HL-60/S4 treated with retinoic acid at 250 ng/mL for 4 days and 3 days (cell line): ENCODE results near the gene PSMD13.

Experiments
- in situ Hi-C: fragments of 300-500 bp; cut with MboI; formaldehyde crosslinking; loops from 2 replicates; pipeline ENCODE4 v1.7.0; 2022; ENCODE audit warnings: low sequenced_read_pairs

PSMD13 gene

DNA sequence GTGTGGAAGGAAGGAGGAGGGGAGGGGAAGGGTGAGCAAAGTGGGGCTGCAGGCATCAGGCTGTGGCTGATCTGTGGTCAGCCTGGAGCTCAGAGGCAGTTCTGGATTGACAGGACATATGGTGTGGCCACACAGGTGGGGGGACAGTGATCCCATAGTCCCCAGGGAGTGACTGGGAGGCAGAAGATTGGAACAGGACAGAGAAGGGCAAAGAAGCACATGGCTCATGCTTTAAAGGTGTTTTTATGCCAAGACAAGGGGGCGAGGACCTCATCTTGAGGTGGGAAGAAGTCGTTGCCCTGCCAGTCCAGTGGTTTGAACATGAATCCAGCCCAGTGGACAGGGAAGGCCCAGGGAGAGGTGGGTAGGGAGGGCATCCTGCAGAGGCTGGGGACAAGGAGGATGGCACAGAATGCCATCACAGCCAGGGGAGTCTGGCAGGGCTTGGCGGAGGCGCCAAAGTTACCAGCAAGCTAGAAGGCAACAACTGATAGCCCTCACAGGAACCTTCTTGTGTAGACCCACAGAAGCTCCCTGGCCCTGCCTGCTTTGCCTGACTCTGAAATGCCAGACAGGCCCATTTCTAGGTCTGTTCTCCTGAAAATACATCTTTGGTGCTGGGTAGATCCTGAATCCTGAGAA, 32.7 kb upstream of the PSMD13 start:
- in situ Hi-C loops: no loop called here

DNA sequence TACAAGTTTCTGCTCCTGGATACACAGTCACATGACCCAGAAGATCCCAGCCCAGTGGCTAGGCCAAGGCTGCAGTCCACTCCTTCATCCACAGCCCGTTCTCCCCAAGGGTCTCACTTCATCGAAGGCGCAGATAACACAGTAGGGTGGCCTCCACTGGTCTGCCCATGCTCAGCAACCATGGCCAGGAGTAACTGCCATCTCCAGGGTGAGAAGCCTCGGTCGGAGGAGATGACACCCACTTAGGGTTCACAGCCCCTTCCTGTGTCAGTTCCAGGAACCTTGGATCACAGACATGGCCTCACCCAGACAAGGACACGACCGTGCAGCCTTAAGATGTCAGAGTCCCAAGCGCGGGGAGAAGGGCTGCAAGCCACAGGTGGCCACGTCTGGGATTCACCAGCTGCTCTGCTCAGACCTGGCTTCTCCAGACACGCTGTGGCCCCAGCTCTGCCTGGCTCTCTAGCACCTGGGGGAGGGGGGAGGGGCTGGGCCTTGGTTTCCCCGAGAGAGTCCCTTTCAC, 32.1 kb upstream of the PSMD13 start:
- in situ Hi-C loops: no loop called here

DNA sequence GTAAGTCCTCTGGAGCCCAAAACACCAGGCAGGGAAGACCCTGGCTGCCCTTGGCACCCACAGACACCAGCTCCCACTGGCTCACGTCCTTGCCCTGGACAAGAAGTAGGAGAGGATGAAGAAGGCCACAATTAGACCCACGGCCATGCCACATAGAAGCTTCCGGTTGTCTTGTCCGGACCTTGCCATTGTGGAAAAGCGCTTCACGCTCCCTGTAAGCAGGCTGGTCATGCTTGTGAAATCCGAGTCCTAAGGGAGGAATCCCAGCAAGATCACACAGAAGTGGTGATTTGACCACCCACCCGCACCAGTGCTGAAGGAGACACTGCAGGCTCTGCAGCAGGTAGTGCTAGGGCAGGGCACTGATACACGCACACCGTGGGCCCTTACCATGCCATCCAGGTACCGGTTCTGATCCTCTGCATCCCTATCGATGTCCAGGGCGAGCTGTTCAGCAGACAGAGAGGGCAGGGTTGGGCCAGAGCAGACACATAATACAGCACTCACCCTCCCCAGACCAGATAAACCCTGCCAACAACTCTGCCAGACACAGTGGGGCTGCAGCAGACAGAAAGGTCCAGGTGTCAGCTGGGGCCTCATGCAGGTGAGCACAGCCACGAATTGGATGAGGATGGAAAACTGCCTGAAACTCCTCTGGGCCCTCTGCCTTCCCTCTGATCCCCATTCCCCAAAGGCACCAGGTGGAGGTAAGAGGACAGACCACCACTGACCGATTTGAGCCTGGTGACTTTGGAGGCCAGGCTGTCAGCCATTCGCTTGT, 31.4 kb upstream of the PSMD13 start:
- in situ Hi-C loops: no loop called here

DNA sequence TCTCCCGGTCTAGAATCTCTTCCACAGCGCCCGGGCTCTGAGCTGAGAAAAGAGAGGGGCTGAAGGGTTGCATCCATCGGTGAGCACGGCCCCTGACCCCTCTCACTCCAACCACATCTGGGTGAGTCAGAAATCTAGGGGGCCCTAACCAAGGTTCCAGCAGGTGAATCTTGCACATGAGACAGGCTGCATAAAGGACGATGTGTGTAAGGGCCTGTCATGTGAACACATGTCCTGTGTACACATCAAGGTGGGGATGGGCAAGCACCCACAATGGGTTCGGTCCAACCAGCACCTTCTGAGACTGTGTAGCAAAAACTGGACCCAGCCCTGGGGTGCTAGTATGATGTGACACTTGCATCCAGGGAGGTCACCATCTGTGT, 30.8 kb upstream of the PSMD13 start:
- in situ Hi-C loops: no loop called here

DNA sequence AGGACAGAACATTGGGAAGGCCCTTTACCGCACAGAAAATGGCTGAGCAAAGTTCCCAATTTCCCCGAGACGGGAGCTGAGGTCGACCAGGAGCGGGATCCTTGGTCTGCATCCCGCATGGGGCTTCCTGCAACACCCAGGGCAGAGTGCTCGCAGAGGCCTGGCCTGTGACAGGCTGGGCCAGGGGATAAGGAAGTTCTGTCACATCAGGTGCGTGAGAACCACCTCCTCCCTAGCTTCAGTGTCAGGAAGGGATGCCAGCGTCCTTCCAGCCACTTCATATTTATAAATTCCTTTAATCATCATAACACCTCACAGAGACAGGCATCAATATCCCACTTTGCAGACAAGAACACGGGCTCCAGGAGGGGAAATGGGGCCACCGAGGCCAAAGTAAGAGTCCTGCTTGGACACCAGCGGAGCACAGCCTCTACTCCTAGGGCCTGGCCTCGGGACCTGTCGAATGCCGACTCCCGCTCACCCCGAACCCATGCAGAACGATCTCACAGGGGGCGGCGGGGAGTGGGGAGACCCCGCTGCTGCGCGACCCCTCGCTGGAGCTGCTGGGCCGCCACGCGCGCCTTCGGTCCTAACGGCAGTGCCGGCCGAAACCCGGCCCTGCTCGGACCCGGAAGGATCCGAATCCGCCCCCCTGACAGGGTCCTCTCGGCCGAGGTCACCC, 30.1 kb upstream of the PSMD13 start:
- in situ Hi-C loops: no loop called here

DNA sequence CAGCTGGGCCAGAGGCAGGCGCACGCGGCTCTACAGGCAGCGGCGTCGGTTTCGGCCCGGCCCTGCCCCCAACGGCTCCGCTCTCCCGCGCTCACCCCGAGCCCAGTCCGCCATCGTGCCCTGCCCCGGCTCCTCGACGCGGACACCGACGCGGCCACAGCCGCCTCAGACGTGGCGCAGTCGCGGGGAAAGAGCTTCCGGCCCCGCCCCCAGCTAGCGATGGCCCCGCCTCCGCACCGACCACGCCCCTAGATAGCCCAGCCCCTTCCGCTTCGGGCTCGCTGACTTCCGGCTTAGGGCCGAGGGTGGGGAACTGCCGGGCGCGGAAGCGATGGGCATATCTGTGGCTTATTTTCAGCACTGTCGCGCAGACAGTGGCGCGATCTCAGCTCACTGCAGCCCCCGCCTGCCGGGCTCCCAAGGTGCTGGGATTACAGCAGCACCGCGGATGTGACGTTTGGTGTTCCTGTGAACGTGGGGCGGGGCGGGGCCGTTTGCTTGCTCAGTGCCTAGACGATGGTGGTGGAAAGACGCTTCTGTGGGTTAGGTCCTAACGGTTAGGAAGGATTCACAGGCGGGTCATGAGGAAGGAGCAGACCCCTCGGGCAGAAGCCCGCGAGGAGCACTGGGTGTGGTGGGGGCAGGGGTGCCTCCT, 29.4 kb upstream of the PSMD13 start, which contains the start of the genes BET1L and RIC8A:
Gene BET1L, minus strand, starts transcription at position 192 of the 655 bp plus-strand sequence. Its CDS starts 78 bp downstream, at position 114.
Gene RIC8A, plus strand, starts transcription at position 501 of the 655 bp plus-strand sequence. CDS start 1,147 bp downstream, outside the sequence.
- in situ Hi-C loops: no loop called here

DNA sequence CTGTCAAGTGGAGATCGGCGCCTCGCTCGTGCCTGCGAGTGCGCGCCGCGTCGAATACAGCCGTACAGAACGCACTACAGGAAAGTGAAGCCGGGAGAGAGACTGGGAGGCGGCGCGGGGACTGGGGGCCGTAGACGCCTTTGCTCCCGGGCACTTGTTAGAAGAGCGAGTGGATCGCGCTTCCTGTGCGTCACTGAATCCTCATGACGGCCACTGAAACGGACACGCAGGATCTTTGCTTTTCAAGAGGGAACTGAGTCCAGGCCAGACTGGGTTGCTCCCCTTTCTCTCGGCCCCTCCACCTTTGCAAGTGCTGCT, 29.0 kb upstream of the PSMD13 start:
- in situ Hi-C loops: no loop called here

DNA sequence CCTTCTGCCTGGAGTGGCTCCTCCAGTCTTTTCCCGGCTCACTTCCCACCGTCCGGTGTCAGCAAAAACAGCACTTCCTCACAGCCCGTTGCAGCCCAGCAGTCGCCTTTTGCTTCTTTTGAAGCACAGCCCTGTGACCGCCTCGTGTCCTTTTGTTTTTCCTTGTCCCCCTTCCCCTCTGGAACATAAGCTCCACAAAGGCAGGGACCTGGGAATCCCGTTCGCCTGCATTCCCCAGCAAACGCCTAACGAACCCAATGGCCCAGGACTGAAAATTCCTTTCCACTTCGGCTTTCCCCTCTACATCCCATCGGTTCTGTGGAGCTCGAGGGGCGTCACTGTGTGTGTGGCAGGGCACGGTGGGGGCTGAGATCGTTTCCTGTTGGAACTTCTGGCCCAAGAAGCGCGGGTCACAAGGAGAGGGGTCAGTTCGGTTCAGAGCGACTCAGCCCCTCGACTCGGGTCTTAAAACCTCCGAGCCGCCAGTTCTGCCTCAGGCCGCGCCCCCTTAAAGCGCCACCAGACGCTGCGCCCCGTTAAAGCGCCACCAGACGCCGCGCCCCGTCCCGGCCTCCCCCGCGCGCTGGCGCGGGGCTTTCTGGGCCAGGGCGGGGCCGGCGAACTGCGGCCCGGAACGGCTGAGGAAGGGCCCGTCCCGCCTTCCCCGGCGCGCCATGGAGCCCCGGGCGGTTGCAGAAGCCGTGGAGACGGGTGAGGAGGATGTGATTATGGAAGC, 28.4 kb upstream of the PSMD13 start:
- in situ Hi-C loops: no loop called here

DNA sequence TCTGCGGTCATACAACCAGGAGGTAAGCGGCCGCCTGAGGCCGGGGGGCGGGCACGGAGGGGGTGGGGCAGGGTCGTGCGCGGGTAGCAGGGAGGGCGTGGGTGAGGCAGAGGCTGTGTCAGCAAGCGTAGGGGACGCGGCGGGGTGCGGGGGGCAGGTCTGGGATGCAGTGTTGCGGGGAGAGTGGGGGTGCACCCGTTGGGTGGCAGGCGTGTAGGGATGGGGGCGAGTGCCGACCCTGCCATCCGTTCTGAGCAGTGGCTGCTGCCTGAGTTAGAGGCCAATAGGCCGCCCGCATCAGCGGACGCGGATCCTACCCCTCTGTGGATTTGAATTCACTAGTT, 27.9 kb upstream of the PSMD13 start:
- in situ Hi-C loops: no loop called here

DNA sequence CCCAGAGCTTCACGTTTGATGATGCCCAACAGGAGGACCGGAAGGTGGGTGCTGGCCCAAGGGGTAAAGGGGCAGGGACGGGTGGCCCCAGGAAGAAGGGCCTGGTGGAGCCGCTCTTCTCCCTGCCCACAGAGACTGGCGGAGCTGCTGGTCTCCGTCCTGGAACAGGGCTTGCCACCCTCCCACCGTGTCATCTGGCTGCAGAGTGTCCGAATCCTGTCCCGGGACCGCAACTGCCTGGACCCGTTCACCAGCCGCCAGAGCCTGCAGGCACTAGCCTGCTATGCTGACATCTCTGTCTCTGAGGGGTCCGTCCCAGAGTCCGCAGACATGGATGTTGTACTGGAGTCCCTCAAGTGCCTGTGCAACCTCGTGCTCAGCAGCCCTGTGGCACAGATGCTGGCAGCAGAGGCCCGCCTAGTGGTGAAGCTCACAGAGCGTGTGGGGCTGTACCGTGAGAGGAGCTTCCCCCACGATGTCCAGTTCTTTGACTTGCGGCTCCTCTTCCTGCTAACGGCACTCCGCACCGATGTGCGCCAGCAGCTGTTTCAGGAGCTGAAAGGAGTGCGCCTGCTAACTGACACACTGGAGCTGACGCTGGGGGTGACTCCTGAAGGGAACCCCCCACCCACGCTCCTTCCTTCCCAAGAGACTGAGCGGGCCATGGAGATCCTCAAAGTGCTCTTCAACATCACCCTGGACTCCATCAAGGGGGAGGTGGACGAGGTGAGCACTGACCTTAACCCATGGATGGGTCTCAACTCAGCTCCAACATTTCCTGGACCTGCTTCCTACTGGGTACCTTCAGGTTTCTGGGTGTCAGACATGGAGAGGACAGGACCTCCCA, 27.3 kb upstream of the PSMD13 start:
- in situ Hi-C loops: no loop called here

DNA sequence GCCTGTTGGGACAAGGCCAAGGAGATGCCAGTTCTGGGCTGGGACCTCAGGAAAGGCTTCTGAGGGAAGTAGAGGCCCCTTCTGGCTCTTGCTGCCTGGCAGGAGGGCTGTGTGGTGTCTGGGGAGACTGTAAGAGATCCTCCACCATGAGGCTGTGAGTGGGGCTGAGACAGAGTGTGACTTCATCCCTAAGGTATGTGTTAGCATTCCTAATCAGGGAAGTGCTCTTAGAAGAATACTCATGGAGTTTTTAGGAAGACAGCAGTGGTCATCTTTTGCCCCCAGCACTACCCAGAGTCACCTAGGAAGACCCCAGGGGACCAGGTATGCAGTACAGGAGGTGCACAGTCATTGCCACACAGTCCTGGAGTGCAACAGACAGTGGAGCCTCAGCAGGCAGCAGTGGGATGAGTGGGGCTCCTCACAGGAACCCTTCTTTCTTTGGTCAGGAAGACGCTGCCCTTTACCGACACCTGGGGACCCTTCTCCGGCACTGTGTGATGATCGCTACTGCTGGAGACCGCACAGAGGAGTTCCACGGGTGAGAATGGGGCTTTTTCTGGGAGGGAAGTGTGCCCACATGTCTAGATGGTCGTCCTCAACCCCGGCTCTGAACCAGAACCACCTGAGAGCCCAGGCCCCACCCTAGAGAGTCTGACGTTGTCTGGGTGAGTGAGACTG, 26.5 kb upstream of the PSMD13 start:
- in situ Hi-C loops: no loop called here

DNA sequence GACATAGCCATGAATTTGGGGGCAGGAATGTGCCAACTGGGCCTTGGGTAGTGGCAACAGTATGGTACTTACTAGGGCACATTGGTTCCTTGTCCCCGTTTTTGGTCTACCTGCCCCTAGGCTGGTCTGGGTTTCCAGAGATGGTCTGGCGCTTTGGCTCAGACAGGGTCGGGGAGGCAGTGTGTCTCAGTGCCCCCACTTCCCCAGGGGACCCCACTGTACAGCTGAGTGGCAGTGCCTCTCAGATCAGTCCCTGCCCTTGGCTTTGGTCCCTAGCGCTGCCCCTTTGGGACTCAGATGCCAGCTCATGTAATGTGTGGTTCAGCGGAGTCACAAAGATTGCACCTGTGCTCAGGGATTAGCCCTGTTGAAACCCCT, 26.0 kb upstream of the PSMD13 start:
- in situ Hi-C loops: no loop called here

DNA sequence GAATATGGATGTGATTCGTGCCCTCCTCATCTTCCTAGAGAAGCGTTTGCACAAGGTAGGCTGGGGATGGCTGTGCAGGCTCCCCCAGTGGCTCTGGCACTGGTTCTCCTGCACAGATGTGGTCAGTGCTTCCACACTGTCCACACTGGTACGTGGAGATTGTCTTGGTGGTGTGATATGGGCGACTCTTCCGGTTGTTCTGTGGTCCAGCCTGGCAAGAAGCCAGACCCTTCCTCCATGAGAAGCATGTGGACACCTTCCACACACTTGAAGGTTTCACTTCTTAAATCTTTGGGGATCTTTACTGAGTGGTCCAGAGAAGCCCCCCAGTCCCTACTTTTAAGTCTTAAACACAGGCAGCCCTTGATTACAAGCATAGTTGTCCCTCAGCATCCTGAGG, 25.5 kb upstream of the PSMD13 start:
- in situ Hi-C loops: no loop called here

DNA sequence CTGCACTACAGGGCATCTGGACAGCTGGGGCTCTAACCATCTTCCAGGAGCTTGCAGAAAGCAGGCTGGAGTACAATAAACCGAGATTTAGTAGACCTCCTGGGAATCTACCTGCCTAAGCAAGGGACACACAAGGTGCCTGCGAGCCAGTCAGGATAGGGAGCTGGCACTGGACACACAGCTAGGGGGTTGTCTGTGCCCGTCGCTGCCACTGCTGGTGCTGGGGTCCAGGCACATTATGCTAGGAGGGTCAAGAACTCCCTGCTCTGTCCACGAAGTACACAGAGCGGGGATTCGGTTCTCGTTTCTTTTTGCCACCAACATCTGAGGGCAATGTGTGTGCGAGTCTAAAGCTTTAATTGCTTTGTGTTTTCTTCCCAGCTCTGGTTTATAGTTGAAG, 25.0 kb upstream of the PSMD13 start:
- in situ Hi-C loops: no loop called here

DNA sequence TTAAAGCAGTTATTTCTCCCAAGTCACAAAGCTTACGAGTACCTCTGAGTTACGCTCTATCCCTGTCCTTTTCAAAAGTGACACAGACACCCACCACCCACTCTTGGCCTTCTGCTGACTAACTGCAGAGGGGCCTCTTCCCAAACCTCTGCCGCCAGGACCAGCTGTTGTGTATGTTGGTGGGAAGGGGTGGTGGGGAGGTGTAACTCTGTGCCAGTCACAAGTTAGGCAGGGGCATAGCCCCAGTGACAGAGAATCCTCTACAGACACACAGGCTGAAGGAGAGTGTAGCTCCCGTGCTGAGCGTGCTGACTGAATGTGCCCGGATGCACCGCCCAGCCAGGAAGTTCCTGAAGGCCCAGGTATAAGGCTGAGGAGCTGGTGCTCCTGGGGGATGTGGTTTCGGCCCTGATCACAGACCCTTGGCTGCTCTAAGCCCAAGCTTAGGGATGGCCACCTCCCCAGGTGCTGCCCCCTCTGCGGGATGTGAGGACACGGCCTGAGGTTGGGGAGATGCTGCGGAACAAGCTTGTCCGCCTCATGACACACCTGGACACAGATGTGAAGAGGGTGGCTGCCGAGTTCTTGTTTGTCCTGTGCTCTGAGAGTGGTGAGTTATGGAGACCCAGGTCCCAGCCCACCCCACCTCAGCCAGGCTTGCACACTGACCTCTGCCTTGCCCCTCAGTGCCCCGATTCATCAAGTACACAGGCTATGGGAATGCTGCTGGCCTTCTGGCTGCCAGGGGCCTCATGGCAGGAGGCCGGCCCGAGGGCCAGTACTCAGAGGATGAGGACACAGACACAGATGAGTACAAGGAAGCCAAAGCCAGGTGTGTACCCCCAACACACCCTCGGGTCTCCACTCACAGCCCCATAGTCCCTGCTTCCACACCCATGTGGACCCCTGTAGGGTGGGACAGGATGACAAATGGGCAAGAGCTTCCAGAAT, 24.4 kb upstream of the PSMD13 start:
- in situ Hi-C loops: no loop called here

DNA sequence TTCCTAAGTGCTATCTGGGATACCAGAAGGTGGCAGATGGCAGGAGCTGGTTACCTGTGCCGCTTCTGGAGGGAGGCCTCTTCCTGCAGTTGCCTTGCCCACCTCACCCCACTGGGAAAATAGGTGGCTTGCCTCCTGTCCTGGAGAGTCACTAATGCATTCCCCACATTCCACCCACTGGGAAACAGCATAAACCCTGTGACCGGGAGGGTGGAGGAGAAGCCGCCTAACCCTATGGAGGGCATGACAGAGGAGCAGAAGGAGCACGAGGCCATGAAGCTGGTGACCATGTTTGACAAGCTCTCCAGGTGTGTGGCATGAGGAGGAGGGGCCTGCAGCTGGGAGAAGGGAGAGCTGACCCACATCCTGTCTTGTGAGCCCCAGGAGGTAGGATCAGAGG, 23.7 kb upstream of the PSMD13 start:
- in situ Hi-C loops: no loop called here

DNA sequence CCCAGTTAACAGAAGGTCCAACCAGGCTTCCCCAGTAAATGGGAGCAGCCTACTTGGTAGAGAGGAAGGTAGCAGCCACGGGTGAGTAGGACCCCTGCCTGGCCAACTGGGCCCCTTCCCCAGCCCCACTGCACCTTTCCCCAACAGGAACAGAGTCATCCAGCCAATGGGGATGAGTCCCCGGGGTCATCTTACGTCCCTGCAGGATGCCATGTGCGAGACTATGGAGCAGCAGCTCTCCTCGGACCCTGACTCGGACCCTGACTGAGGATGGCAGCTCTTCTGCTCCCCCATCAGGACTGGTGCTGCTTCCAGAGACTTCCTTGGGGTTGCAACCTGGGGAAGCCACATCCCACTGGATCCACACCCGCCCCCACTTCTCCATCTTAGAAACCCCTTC, 22.7 kb upstream of the PSMD13 start:
- in situ Hi-C loops: no loop called here

DNA sequence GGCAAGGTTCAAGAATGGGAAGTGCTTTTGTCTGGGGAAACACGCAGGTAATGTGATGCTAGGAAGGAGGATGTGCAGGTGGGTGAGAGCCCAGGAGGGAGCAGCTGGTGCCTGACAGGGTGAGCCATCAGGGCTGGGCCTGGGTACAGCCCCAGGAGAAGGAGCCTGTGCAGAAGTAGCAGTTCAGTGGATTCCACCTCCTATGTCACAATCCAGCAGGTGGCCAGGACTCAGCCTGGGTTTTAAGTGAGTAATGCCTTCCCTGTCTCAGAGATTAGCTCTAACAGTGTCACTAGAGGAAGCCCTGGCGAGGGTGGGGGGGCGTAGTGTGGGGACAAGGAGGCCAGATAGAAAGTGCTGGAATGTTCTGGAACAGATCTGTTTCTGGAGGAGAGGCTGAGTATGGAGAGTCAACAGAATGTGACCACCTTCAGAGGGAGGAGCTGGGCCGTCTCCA, 21.2 kb upstream of the PSMD13 start:
- in situ Hi-C loops: no loop called here
